ENCODE data around the gene PRKCB.

PRKCB gene

GRCh38 chr16:23979982-23980381 is 144.2 kb downstream of the PRKCB start:
- no peak for TF ChIP-seq CTCF (IDR thresholded peaks at IDR 0.05; ENCODE audit: low read length, missing control alignments)
- DNase-seq (ENCODE audit: low read depth) = no peak
- no peak overlapping the region for H3K4me3 ChIP-seq (replicated peaks; ENCODE audit: low read depth, low read length)

GRCh38 chr16:23981429-23982399 is 145.9 kb downstream of the PRKCB start:
- no peak for TF ChIP-seq CTCF (IDR thresholded peaks at IDR 0.05; ENCODE audit: low read length, missing control alignments)
- DNase-seq (ENCODE audit: low read depth) = no peak
- no peak overlapping the region for H3K4me3 ChIP-seq (replicated peaks; ENCODE audit: low read depth, low read length)

DNA sequence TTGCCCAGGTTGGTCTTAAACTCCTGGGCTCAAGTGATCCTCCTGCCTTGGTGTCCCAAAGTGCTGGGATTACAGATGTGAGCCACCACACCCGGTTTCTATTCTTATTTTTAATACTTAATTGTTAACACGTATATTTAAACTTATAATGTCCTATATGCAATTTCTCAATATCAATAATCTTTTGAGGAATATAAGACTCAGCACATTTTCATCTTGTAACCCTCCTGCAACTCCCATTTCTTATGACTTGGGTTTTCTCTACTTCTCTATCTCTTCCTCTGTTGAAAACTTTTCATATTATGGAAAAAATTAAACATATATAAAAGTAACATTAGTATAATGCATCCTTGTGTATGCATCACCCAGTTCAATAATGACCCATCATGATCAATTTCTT is 150.7 kb downstream of the PRKCB start:
- no peak for DNase-seq (ENCODE audit: low read depth)
- no peak for TF ChIP-seq CTCF (IDR thresholded peaks at IDR 0.05; ENCODE audit: low read length, missing control alignments)
- no peak overlapping the region for H3K4me3 ChIP-seq (replicated peaks; ENCODE audit: low read depth, low read length)

DNA sequence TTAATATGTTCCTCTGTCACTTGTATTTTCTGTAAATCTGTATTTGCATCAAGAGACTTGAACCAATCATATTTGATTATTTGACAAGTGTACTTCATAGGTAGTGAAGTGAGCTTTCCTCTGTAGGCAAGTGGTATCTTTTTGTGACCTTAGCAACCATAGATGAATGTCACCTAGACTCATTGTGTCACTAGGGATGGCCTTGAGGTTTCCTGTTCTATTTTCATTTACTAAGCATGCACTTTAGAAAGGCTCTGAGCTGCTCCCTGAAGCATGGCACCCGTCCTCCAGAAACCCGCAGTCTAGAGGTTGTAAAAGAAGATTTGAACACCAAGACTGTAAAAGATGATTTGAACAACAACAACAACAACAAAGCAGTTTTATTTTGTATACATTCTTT is 151.7 kb downstream of the PRKCB start:
- no peak overlapping the region for H3K4me3 ChIP-seq (replicated peaks; ENCODE audit: low read depth, low read length)
- DNase-seq (ENCODE audit: low read depth) = no peak
- TF ChIP-seq CTCF (IDR thresholded peaks at IDR 0.05; ENCODE audit: low read length, missing control alignments) = no peak

- DNase-seq (ENCODE audit: low read depth) = no peak
- no peak overlapping the region for H3K4me3 ChIP-seq (replicated peaks; ENCODE audit: low read depth, low read length)
- TF ChIP-seq CTCF (IDR thresholded peaks at IDR 0.05; ENCODE audit: low read length, missing control alignments) = no peak
Observed at GRCh38 chr16:23990507-23990906, 154.7 kb downstream of the PRKCB start.

- no peak overlapping the region for H3K4me3 ChIP-seq (replicated peaks; ENCODE audit: low read depth, low read length)
- DNase-seq (ENCODE audit: low read depth) = no peak
- no peak for TF ChIP-seq CTCF (IDR thresholded peaks at IDR 0.05; ENCODE audit: low read length, missing control alignments)
Observed at GRCh38 chr16:23991066-23991465, 155.3 kb downstream of the PRKCB start.

DNA sequence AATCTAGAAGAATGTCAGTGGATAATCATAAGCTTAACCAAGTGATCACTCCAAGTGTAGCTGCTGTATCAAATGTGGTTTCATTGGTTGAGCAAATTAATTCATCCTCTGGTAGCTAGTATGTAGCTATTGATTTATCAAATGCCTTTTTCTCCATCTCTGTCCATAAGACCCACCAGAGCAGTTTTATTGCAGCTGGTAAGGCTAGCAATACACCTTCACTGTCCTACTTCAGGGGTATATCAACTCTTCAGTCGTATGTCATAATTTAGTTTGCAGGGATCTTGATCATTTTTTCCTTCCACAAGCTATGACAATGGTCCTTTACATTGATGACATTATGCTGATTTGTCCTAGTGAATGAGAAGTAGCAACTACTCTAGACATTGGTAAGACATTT is 158.8 kb downstream of the PRKCB start:
- H3K4me3 ChIP-seq (replicated peaks; ENCODE audit: low read depth, low read length) = no peak overlapping the region
- DNase-seq (ENCODE audit: low read depth) = no peak
- no peak for TF ChIP-seq CTCF (IDR thresholded peaks at IDR 0.05; ENCODE audit: low read length, missing control alignments)

Measured in fibroblast of pulmonary artery (primary cell).